ENCODE results near the gene UVRAG.
"Not testable (repeated sequence)": the region's sequence is repeated elsewhere in the genome, so short reads cannot be mapped to it uniquely, and the experiment has no call there.

The UVRAG gene

GRCh38 chr11:76033699-76034098 is 218.7 kb downstream of the UVRAG start:
- no peak for DNase-seq

GRCh38 chr11:76035020-76035419 is 220.0 kb downstream of the UVRAG start:
- DNase-seq: no peak

- no peak for DNase-seq
These were observed 223.6 kb downstream of the UVRAG start for GRCh38 chr11:76038608-76039007.

GRCh38 chr11:76041208-76041607 is 226.2 kb downstream of the UVRAG start:
- peak in 1 of 2 experiments; percentile 11 for DNase-seq

GRCh38 chr11:76044750-76045320 is 229.8 kb downstream of the UVRAG start:
- no peak for DNase-seq

- no peak for DNase-seq
These were observed 232.2 kb downstream of the UVRAG start for GRCh38 chr11:76047231-76047630.

- DNase-seq: no peak
These were observed 232.8 kb downstream of the UVRAG start for GRCh38 chr11:76047766-76048165.

GRCh38 chr11:76048763-76049162 is 233.8 kb downstream of the UVRAG start:
- peak in 1 of 2 experiments; percentile 50 for DNase-seq

- no peak for DNase-seq
These were observed 234.5 kb downstream of the UVRAG start for GRCh38 chr11:76049511-76049910.

- no peak for DNase-seq
These were observed 236.9 kb downstream of the UVRAG start for GRCh38 chr11:76051937-76052336.

GRCh38 chr11:76054330-76054729 is 239.3 kb downstream of the UVRAG start:
- no peak for DNase-seq

GRCh38 chr11:76056876-76057275 is 241.9 kb downstream of the UVRAG start:
- DNase-seq: no peak

- not testable (repeated sequence) for DNase-seq
These were observed 245.5 kb downstream of the UVRAG start for GRCh38 chr11:76060475-76061036.

GRCh38 chr11:76062733-76063132 is 247.7 kb downstream of the UVRAG start:
- DNase-seq: no peak

GRCh38 chr11:76064192-76064591 is 249.2 kb downstream of the UVRAG start:
- no peak for DNase-seq

- DNase-seq: no peak
These were observed 252.1 kb downstream of the UVRAG start for GRCh38 chr11:76067099-76067498.

GRCh38 chr11:76069001-76069400 is 254.0 kb downstream of the UVRAG start:
- no peak for DNase-seq

- no peak for DNase-seq
These were observed 256.1 kb downstream of the UVRAG start for GRCh38 chr11:76071090-76071489.

- DNase-seq: no peak
These were observed 258.7 kb downstream of the UVRAG start for GRCh38 chr11:76073724-76074123.

GRCh38 chr11:76074148-76075095 is 259.4 kb downstream of the UVRAG start:
- no peak for DNase-seq

GRCh38 chr11:76075716-76076115 is 260.7 kb downstream of the UVRAG start:
- DNase-seq: no peak

GRCh38 chr11:76076253-76076652 is 261.2 kb downstream of the UVRAG start:
- DNase-seq: not testable (repeated sequence)

GRCh38 chr11:76076749-76077148 is 261.7 kb downstream of the UVRAG start:
- no peak for DNase-seq

GRCh38 chr11:76077575-76078150 is 262.7 kb downstream of the UVRAG start:
- no peak for DNase-seq

Measured in NCI-H526 (cell line).